GM19328 (cell line): Measurements from ENCODE around the gene SPOUT1.

Source experiments
- ATAC-seq: cut with Tn5 transposase; IDR thresholded peaks from one replicate; pipeline ENCODE4 v1.9.1; 2021; ENCODE audit warnings: mild to moderate bottlenecking, moderate library complexity; ENCODE audit not compliant: unreplicated experiment

SPOUT1 gene

GRCh38 chr9:128836509-128837145 is 7.0 kb upstream of the SPOUT1 start:
- ATAC-seq = no peak

- no peak for ATAC-seq
Measured at GRCh38 chr9:128835246-128836210, 5.9 kb upstream of the SPOUT1 start.

GRCh38 chr9:128833696-128834095 is 4.1 kb upstream of the SPOUT1 start:
- ATAC-seq = no peak

- no peak for ATAC-seq
Measured at GRCh38 chr9:128828719-128829452, 708 bp downstream of the SPOUT1 start.

- ATAC-seq = no peak
Measured at GRCh38 chr9:128828267-128828666, 1.3 kb downstream of the SPOUT1 start.

GRCh38 chr9:128825923-128826700 is 3.5 kb downstream of the SPOUT1 start:
- ATAC-seq = no peak

GRCh38 chr9:128824911-128825310 is 4.7 kb downstream of the SPOUT1 start:
- ATAC-seq = no peak

- ATAC-seq = no peak
Measured at GRCh38 chr9:128823903-128824406, 5.6 kb downstream of the SPOUT1 start.

GRCh38 chr9:128823362-128823902 is 6.2 kb downstream of the SPOUT1 start:
- ATAC-seq = no peak

GRCh38 chr9:128822407-128823042 is 7.1 kb downstream of the SPOUT1 start:
- ATAC-seq = no peak

GRCh38 chr9:128821584-128822406 is 7.8 kb downstream of the SPOUT1 start:
- ATAC-seq = no peak

GRCh38 chr9:128820665-128821583 is 8.7 kb downstream of the SPOUT1 start:
- ATAC-seq = no peak

GRCh38 chr9:128819716-128820664 is 9.6 kb downstream of the SPOUT1 start:
- no peak for ATAC-seq

- peak; percentile 16 for ATAC-seq
Measured at GRCh38 chr9:128818839-128819715, 10.5 kb downstream of the SPOUT1 start.

- ATAC-seq = peak; percentile 83
Measured at GRCh38 chr9:128818099-128818838, 11.3 kb downstream of the SPOUT1 start, which contains the start of gene ENDOG. Gene ENDOG, plus strand, starts transcription at chr9:128818500. Its CDS starts 185 bp downstream, at chr9:128818685.
